Measurements from ENCODE around the gene HAUS3. TPM values are rescaled to one million over a fixed set of nuclear protein-coding genes. Genes with fewer than 3 reads are reported as not detected.

Gene HAUS3
- total and polyA plus RNA-seq, 2 experiments from 2014 or later: 7.1 to 9.8 TPM

DNA sequence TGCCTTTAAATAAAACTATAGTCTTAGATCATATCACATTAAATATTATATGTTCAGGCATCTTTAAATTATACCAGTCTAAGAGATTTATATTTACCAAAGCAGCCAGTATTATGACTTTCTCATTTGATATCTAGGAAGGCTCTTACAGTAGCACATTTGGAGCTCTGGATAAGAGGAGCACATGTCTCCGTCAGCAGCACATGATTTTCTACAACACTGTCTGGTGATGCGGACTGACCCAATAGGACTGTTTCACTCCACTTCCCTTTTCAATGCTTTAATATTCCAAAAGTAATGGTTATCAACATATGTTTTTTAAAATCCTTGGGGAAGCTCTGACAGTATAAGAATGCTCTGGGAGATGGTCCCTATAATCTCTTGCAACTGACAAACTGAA lies 61.5 kb downstream of the HAUS3 start:
- Histone ChIP-seq H4K20me1 (ENCODE audit: insufficient read depth, poor library complexity, severe bottlenecking) (no peaks in the 10 kb centered on the region), H3K9me2 (replicated peaks; ENCODE audit: insufficient read depth) (no peaks in the 10 kb centered on the region), H3K4me1 (ENCODE audit: insufficient read depth) (no peaks in the 10 kb centered on the region), H3K79me2 (no peaks in the 10 kb centered on the region), H3K4me3 (no peak overlapping the region), H3K27me3 (no peaks in the 10 kb centered on the region), H3K27ac (no peak overlapping the region), H3K36me3 (replicated peaks; ENCODE audit: insufficient read depth, low read depth) (no peaks in the 10 kb centered on the region), H3K4me2 (no peak overlapping the region), H3K9me3 (ENCODE audit: low read depth) (no peaks in the 10 kb centered on the region), H2AFZ (no peak overlapping the region)
- no peak for TF ChIP-seq EZH2 (IDR thresholded peaks at IDR 0.05; ENCODE audit: borderline replicate concordance)
- TF ChIP-seq EZH2phosphoT487 (IDR thresholded peaks at IDR 0.05; ENCODE audit: low read depth, severe bottlenecking, unreplicated experiment): no peak
- TF ChIP-seq, protein P1, sequence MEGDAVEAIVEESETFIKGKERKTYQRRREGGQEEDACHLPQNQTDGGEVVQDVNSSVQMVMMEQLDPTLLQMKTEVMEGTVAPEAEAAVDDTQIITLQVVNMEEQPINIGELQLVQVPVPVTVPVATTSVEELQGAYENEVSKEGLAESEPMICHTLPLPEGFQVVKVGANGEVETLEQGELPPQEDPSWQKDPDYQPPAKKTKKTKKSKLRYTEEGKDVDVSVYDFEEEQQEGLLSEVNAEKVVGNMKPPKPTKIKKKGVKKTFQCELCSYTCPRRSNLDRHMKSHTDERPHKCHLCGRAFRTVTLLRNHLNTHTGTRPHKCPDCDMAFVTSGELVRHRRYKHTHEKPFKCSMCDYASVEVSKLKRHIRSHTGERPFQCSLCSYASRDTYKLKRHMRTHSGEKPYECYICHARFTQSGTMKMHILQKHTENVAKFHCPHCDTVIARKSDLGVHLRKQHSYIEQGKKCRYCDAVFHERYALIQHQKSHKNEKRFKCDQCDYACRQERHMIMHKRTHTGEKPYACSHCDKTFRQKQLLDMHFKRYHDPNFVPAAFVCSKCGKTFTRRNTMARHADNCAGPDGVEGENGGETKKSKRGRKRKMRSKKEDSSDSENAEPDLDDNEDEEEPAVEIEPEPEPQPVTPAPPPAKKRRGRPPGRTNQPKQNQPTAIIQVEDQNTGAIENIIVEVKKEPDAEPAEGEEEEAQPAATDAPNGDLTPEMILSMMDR (IDR thresholded peaks at IDR 0.05; ENCODE audit: poor library complexity): no peak
- no peak for DNase-seq (ENCODE audit: low spot score)
- 92% methylated on average over 2 of the region's 2 CpGs for WGBS (ENCODE audit: low lambda C conversion rate, missing lambda C conversion rate)

DNA sequence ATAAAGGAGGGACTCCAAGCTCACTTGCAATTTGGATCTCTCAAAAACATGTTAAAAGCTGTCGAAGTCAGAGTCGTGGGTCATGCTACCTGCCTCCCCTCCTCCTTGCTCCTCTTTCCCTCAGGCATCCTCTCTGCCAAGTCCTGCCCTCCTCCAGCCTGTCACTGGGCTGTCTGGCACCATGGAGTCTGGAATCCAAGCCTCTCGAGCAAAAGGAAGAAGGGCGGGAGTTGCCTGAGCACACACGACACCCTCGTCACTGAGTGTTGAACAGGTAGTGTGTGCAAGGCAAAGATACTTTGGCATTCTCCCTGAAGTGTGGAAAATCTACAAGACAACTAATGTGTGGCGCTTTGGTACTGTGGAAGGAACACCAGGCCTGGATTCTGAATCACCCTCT lies 62.2 kb downstream of the HAUS3 start:
- no peaks in the 10 kb centered on the region for H3K79me2 ChIP-seq
- H3K4me1 ChIP-seq (ENCODE audit: insufficient read depth): no peaks in the 10 kb centered on the region
- TF ChIP-seq EZH2 (IDR thresholded peaks at IDR 0.05; ENCODE audit: borderline replicate concordance) (no peak), EZH2phosphoT487 (IDR thresholded peaks at IDR 0.05; ENCODE audit: low read depth, severe bottlenecking, unreplicated experiment) (no peak)
- TF ChIP-seq, protein P1 (IDR thresholded peaks at IDR 0.05; ENCODE audit: poor library complexity): no peak
- no peaks in the 10 kb centered on the region for H4K20me1 ChIP-seq (ENCODE audit: insufficient read depth, poor library complexity, severe bottlenecking)
- H3K4me3 ChIP-seq: no peak overlapping the region
- no peaks in the 10 kb centered on the region for H3K9me3 ChIP-seq (ENCODE audit: low read depth)
- H3K36me3 ChIP-seq (replicated peaks; ENCODE audit: insufficient read depth, low read depth): no peaks in the 10 kb centered on the region
- WGBS (ENCODE audit: low lambda C conversion rate, missing lambda C conversion rate): 72% methylated on average over 7 of the region's 7 CpGs
- no peak overlapping the region for H3K4me2 ChIP-seq
- no peaks in the 10 kb centered on the region for H3K9me2 ChIP-seq (replicated peaks; ENCODE audit: insufficient read depth)
- H2AFZ ChIP-seq: no peak overlapping the region
- H3K27ac ChIP-seq: no peak overlapping the region
- no peaks in the 10 kb centered on the region for H3K27me3 ChIP-seq
- DNase-seq (ENCODE audit: low spot score): no peak

DNA sequence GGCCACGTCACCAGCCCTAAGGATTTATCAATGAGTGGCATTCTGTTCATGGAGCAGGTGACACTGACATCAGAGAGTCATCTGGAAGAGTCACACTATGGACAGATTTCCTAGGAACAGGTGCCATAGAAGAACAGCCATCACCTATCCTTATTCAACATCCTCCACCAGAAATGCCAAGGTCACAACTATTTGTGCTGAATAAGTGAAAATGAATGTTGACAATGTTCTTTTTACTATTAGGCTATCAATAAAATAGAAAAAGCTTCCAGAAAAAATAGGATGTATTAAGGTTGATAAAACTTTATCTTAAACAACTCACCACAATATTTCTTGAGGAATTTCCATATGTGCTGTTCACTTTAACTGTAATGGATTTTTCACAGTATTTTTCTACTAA lies 62.9 kb downstream of the HAUS3 start:
- no peak for DNase-seq (ENCODE audit: low spot score)
- Histone ChIP-seq H4K20me1 (ENCODE audit: insufficient read depth, poor library complexity, severe bottlenecking) (no peaks in the 10 kb centered on the region), H3K27ac (no peak overlapping the region), H3K4me1 (ENCODE audit: insufficient read depth) (no peaks in the 10 kb centered on the region), H3K36me3 (replicated peaks; ENCODE audit: insufficient read depth, low read depth) (no peaks in the 10 kb centered on the region), H3K9me2 (replicated peaks; ENCODE audit: insufficient read depth) (no peaks in the 10 kb centered on the region), H2AFZ (no peak overlapping the region), H3K4me2 (no peak overlapping the region), H3K27me3 (no peaks in the 10 kb centered on the region), H3K9me3 (ENCODE audit: low read depth) (no peaks in the 10 kb centered on the region), H3K4me3 (no peak overlapping the region), H3K79me2 (no peaks in the 10 kb centered on the region)
- TF ChIP-seq EZH2phosphoT487 (IDR thresholded peaks at IDR 0.05; ENCODE audit: low read depth, severe bottlenecking, unreplicated experiment) (no peak), EZH2 (IDR thresholded peaks at IDR 0.05; ENCODE audit: borderline replicate concordance) (no peak)
- TF ChIP-seq, protein P1 (IDR thresholded peaks at IDR 0.05; ENCODE audit: poor library complexity): no peak
- 95% methylated on average over 1 of the region's 1 CpG for WGBS (ENCODE audit: low lambda C conversion rate, missing lambda C conversion rate)

Small RNAs within 50 kb of the gene (small RNA-seq; reads per million reads assigned to genes)
- gene COX6B1P5: not detected

Other genes with a start within 250 kb of the HAUS3 start
- 10.8 and 21.4 TPM in 2 replicates for gene NELFA, start 233.1 kb downstream of the HAUS3 start, total RNA-seq
- gene NELFA, start 233.1 kb downstream of the HAUS3 start, polyA plus RNA-seq: 35.9 and 46.2 TPM in 2 replicates
- gene NAT8L, start 182.8 kb downstream of the HAUS3 start, total RNA-seq: 0.68 and 2.7 TPM in 2 replicates
- gene NAT8L, start 182.8 kb downstream of the HAUS3 start, polyA plus RNA-seq: 1.5 TPM in 2 replicates
- gene POLN, start within 50 bp of the HAUS3 start, total RNA-seq: 2.0 and 3.9 TPM in 2 replicates
- gene POLN, start within 50 bp of the HAUS3 start, polyA plus RNA-seq: 1.7 and 3.0 TPM in 2 replicates
- gene MXD4, start 20.0 kb upstream of the HAUS3 start, total RNA-seq: 53.7 and 56.7 TPM in 2 replicates
- 127 and 131 TPM in 2 replicates for gene MXD4, start 20.0 kb upstream of the HAUS3 start, polyA plus RNA-seq
- gene ZFYVE28, start 176.5 kb upstream of the HAUS3 start, total RNA-seq: 0.60 and 2.2 TPM in 2 replicates
- gene ZFYVE28, start 176.5 kb upstream of the HAUS3 start, polyA plus RNA-seq: 3.1 and 3.4 TPM in 2 replicates
- 0.04 TPM in 1 of 2 replicates, not detected in the other for gene CFAP99, start 176.8 kb upstream of the HAUS3 start, total RNA-seq
- 0.09 TPM in 1 of 2 replicates, not detected in the other for gene CFAP99, start 176.8 kb upstream of the HAUS3 start, polyA plus RNA-seq
- gene RNF4, start 227.0 kb upstream of the HAUS3 start, total RNA-seq: 48.2 and 50.3 TPM in 2 replicates
- gene RNF4, start 227.0 kb upstream of the HAUS3 start, polyA plus RNA-seq: 42.4 and 50.8 TPM in 2 replicates

Measured in hepatocyte (in vitro differentiated cells).